Cardiac muscle cell (in vitro differentiated cells and primary cell): ENCODE measurements around the gene ETFRF1. TPM values are rescaled to one million over a fixed set of nuclear protein-coding genes. Genes with fewer than 3 reads are reported as not detected.

Source experiments
- DNase-seq, 2 donors: peaks; one replicate each; pipeline versions ENCODE4 v3.0.0 to v3.0.0-alpha.2; 2010 to 2017; ENCODE audit warnings: low read depth in 1 of 2, low spot score in 1 of 2
- H3K27ac ChIP-seq: fragments of 200-600 bp; sonication (generic); 2 replicates; pipeline ENCODE4 v1.5.1; 2016
- H3K27me3 ChIP-seq: fragments of 200-600 bp; sonication (generic); 2 replicates; pipeline ENCODE4 v1.6.0; 2016; ENCODE audit warnings: control low read depth
- H3K36me3 ChIP-seq: fragments of 200-600 bp; sonication (generic); 2 replicates; pipeline ENCODE4 v1.5.1; 2016; ENCODE audit warnings: control low read depth
- H3K4me1 ChIP-seq: fragments of 200-600 bp; sonication (generic); 2 replicates; pipeline ENCODE4 v1.8.1; 2017; ENCODE audit warnings: low read depth, mild to moderate bottlenecking, mixed run types
- H3K4me3 ChIP-seq: fragments of 200-600 bp; sonication (generic); 2 replicates; pipeline ENCODE4 v1.5.1; 2016; ENCODE audit warnings: mild to moderate bottlenecking
- H3K9me3 ChIP-seq: fragments of 200-600 bp; sonication (generic); 2 replicates; pipeline ENCODE4 v1.5.1; 2017; ENCODE audit warnings: low read depth, mild to moderate bottlenecking, control low read depth
- polyA plus RNA-seq: library from polyadenylated mRNA; unstranded; fragments of >200 nt; fragmentation: Nextera tagmentation; extraction: Ambion mirVana; gene quantifications from 2 replicates; pipeline ENCODE4 v1.2.1, GENCODE V29; 2016
- total RNA-seq: library from RNA; depleted of rRNA; stranded (reverse); fragments of >200 nt; gene quantifications from 2 replicates; pipeline ENCODE4 v1.2.3, GENCODE V29; 2016
- TF ChIP-seq, protein P1 (sequence below): IDR thresholded peaks from 2 replicates; pipeline ENCODE4 v1.5.1; 2012; ENCODE audit warnings: low read depth, mild to moderate bottlenecking, low read length

The ETFRF1 gene
- total and polyA plus RNA-seq, 2 experiments from 2014 or later = 20.8 to 68.5 TPM

DNA sequence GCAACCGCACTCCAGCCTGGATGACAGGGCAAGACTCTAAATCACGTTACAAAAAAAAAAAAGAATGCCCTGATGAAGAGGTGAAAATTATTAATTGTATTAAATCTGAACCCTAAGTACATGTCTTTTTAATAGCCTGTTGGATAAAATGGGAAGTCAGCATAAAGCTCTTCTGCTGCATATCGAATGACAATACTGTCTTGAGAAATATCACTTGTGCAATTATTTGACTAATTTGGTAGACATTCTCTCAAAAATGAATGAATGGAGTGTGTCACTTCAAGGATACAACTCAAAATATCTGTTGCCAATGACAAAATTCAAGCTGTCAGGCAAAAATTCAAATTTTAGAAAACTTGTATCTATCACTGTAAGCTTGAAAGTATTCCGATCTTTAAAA, 39.0 kb upstream of the ETFRF1 start:
- TF ChIP-seq, protein P1, sequence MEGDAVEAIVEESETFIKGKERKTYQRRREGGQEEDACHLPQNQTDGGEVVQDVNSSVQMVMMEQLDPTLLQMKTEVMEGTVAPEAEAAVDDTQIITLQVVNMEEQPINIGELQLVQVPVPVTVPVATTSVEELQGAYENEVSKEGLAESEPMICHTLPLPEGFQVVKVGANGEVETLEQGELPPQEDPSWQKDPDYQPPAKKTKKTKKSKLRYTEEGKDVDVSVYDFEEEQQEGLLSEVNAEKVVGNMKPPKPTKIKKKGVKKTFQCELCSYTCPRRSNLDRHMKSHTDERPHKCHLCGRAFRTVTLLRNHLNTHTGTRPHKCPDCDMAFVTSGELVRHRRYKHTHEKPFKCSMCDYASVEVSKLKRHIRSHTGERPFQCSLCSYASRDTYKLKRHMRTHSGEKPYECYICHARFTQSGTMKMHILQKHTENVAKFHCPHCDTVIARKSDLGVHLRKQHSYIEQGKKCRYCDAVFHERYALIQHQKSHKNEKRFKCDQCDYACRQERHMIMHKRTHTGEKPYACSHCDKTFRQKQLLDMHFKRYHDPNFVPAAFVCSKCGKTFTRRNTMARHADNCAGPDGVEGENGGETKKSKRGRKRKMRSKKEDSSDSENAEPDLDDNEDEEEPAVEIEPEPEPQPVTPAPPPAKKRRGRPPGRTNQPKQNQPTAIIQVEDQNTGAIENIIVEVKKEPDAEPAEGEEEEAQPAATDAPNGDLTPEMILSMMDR = no peak
- Histone ChIP-seq H3K36me3 (no peaks in the 10 kb centered on the region), H3K27ac (no peak overlapping the region), H3K27me3 (no peaks in the 10 kb centered on the region), H3K4me1 (no peaks in the 10 kb centered on the region), H3K9me3 (no peaks in the 10 kb centered on the region), H3K4me3 (no peak overlapping the region)
- no peak for DNase-seq

DNA sequence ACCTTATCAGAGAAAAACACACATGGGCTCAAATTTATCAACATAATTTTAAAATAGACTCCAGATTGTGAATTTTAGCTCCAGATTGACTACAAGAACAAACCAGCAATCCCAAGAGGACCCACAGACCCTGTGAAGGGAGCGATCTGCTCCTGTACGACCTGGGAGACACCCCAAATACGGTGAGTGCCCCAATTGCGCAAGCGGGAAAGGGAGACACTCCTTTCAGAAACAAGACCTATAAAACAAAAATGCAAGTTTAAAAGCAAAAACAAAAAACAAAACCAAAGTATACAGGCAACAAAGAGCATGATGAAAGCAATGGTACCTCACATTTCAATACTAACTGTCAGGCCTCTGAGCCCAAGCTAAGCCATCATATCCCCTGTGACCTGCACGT, 32.2 kb upstream of the ETFRF1 start:
- Histone ChIP-seq H3K27ac (no peak overlapping the region), H3K27me3 (no peaks in the 10 kb centered on the region), H3K36me3 (no peaks in the 10 kb centered on the region), H3K4me1 (no peaks in the 10 kb centered on the region), H3K4me3 (no peak overlapping the region), H3K9me3 (no peaks in the 10 kb centered on the region)
- TF ChIP-seq, protein P1 = no peak
- no peak for DNase-seq

DNA sequence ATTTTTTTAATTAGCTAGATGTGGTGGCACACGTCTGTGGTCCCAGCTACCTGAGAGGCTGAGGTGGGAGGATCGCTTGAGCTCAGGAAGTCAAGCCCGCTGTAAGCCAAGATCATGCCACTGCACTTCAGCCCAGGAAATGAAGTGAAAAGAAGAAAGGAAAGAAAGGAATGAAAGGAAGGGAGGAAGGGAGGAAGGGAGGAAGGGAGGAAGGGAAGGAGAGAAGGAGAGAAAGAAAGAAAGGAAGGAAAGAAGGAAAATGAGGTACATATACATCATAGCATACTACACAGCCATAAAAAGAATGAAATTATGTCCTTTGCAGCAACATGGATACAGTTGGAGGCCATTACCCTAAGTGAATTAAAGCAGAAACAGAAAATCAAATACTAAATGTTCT, 12.3 kb upstream of the ETFRF1 start:
- H3K27ac ChIP-seq = no peak overlapping the region
- H3K36me3 ChIP-seq = no peaks in the 10 kb centered on the region
- no peaks in the 10 kb centered on the region for H3K4me1 ChIP-seq
- TF ChIP-seq, protein P1 = no peak
- H3K4me3 ChIP-seq = no peak overlapping the region
- H3K9me3 ChIP-seq = no peaks in the 10 kb centered on the region
- DNase-seq = no peak
- no peaks in the 10 kb centered on the region for H3K27me3 ChIP-seq

DNA sequence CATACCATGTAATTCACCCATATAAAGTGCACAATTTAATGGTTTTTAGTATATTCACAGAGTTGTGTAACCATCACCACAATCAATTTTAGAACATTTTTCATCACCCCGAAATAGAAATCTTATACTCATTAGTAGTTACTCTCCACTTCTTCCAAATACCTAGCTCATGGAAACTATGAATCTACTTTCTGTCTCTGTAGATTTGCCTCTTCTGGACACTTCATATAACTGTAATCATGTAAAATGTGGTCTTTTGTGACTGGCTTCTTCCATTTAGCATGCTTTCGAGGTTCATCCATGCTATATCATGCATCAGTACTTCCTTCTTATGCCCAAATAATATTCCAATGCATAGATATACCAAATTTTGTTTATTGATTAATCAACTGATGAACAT, 10.9 kb upstream of the ETFRF1 start:
- no peak for DNase-seq
- Histone ChIP-seq H3K4me1 (no peaks in the 10 kb centered on the region), H3K27ac (no peak overlapping the region), H3K4me3 (no peak overlapping the region), H3K27me3 (no peaks in the 10 kb centered on the region), H3K36me3 (no peaks in the 10 kb centered on the region), H3K9me3 (no peaks in the 10 kb centered on the region)
- TF ChIP-seq, protein P1 = no peak

DNA sequence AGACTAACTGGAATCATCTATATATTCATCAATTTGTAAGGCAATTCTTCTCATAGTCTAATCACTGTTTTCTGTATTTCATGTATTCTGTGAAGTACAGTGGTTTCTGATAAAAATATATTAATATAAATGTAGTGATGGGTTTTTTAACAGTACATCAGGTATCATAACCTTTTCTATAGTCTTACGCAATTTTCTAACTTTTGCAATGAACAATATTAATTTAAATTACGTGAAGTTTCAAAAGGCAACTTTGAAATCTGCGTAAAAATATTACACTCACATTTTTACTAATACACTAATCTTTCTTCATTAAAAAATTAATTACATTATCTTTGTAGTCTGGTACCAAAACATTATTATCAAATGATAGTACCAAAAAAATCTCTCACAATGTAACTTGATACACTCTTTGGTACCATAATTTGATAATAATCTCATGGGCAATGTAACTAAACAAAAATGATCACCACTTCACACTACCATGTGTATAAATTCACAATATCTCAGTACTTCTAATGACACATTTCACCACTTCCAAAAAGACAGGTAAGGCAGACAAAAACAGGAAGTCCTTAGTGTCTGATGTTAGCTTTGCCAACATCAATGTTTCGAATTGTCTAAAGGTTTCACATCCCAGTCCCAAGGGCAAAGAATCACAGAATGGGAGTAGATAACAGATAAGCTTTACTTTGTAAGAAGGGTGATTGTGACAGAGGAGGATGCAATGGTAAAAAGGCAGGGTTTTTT, 8.8 kb upstream of the ETFRF1 start:
- TF ChIP-seq, protein P1 = no peak

More for the DNA sequence above, 8.8 kb upstream of the ETFRF1 start:
- Histone ChIP-seq H3K4me3 (no peak overlapping the region), H3K4me1 (no peaks in the 10 kb centered on the region), H3K36me3 (no peaks in the 10 kb centered on the region), H3K9me3 (no peaks in the 10 kb centered on the region), H3K27me3 (no peaks in the 10 kb centered on the region), H3K27ac (no peak overlapping the region)
- DNase-seq = no peak
